H1 (cell line): Measurements from ENCODE around the gene ADAM30. TPM values are rescaled to one million over a fixed set of nuclear protein-coding genes. Genes with fewer than 3 reads are reported as not detected.

Source experiments
- KDM4A ChIP-seq: IDR thresholded peaks from one replicate; pipeline ENCODE4 v1.7.1; 2012; ENCODE audit warnings: low read depth, mild to moderate bottlenecking, moderate library complexity, low read length, inconsistent platforms; ENCODE audit not compliant: severe bottlenecking
- RAD21 ChIP-seq, 2 experiments: IDR thresholded peaks in 1 of 2; conservative IDR thresholded peaks in 1 of 2; 2 replicates each; pipeline ENCODE4 v1.6.1; 2011; ENCODE audit warnings: low read depth in 2 of 2, low read length in 2 of 2, improper control_type of control experiment in 1 of 2, inconsistent platforms in 1 of 2, mild to moderate bottlenecking in 1 of 2, moderate library complexity in 1 of 2
- RBBP5 ChIP-seq: IDR thresholded peaks from 2 replicates; pipeline ENCODE4 v1.7.1; 2012; ENCODE audit warnings: low read depth, mild to moderate bottlenecking, inconsistent platforms, low read length, moderate library complexity, borderline replicate concordance
- RFX5 ChIP-seq: IDR thresholded peaks from 2 replicates; pipeline ENCODE4 v1.6.1; 2011; ENCODE audit warnings: low read depth, low read length, improper control_type of control experiment, borderline replicate concordance
- SIN3A ChIP-seq, 2 experiments: IDR thresholded peaks in 1 of 2; conservative IDR thresholded peaks in 1 of 2; 2 replicates each; pipeline ENCODE4 v1.6.1; 2011 to 2012; ENCODE audit warnings: low read length in 2 of 2, improper control_type of control experiment in 1 of 2, low read depth in 1 of 2, mild to moderate bottlenecking in 1 of 2
- SIRT6 ChIP-seq: IDR thresholded peaks from one replicate; pipeline ENCODE4 v1.7.1; 2012; ENCODE audit warnings: low read length, inconsistent platforms
- ZNF274 ChIP-seq: IDR thresholded peaks from 2 replicates; pipeline ENCODE4 v1.7.0; 2012; ENCODE audit warnings: low read length, borderline replicate concordance; ENCODE audit errors: extremely low read depth
- polyA plus RNA-seq, 7 experiments: library from polyadenylated mRNA; depleted of rRNA in 3 of 7; stranded (reverse) in 5 of 7; unstranded in 2 of 7; fragments of >200 nt in 5 of 7; fragments of 200-250 nt in 2 of 7; gene quantifications; 1 replicate in 5 of 7; 2 replicates in 1 of 7; 4 replicates in 1 of 7; pipeline versions ENCODE4 v1.2.1 to v1.2.3, GENCODE V29; 2011 to 2013; ENCODE audit warnings: missing spikeins in 2 of 7, mixed read lengths in 2 of 7
- total RNA-seq: library from RNA; stranded (reverse); fragmentation: NEBNext Ultra II Directional; extraction: Animal tissue kit (Norgen Biotek cat#: 25700); gene quantifications from 2 replicates; pipeline ENCODE4 v1.2.1, GENCODE V29; 2021
- TF ChIP-seq, protein P1 (sequence below): fragments of 300-600 bp; sonication (generic); IDR thresholded peaks from 2 replicates; pipeline ENCODE4 v1.7.1; 2012; ENCODE audit warnings: low read length, moderate library complexity, mild to moderate bottlenecking, inconsistent platforms; ENCODE audit not compliant: insufficient replicate concordance
- TF ChIP-seq, protein P2 (sequence below): IDR thresholded peaks from 2 replicates; pipeline ENCODE4 v1.6.1; 2012; ENCODE audit warnings: inconsistent platforms
- TF ChIP-seq, protein P3 (sequence below): IDR thresholded peaks from 2 replicates; pipeline ENCODE4 v1.6.1; 2011; ENCODE audit warnings: low read depth, mild to moderate bottlenecking, low read length; ENCODE audit not compliant: insufficient read depth

Gene ADAM30
- total and polyA plus RNA-seq, 2 of the 8 experiments (the other 6 are each of a cell fraction or from before 2014, with no cell fraction given), result not detected

DNA sequence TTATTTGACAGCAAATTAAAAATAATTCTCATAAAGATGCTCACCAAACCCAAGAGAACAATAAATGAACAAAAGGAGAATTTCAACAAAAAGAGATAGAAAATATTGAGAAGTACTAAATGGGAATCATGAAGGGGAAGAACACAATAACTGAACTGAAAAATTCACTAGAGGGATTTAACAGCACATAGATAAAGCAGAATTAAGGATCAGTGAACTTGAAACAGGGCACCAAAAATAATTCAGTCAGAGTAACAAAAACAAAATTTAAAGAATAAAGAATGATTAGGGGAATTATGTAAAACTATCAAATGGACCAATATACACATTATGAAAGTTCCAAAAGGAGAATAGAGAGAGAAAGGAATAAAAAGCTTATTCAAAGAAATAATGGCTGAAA, 7.8 kb downstream of the ADAM30 start (continued):
- TF ChIP-seq, protein P1, sequence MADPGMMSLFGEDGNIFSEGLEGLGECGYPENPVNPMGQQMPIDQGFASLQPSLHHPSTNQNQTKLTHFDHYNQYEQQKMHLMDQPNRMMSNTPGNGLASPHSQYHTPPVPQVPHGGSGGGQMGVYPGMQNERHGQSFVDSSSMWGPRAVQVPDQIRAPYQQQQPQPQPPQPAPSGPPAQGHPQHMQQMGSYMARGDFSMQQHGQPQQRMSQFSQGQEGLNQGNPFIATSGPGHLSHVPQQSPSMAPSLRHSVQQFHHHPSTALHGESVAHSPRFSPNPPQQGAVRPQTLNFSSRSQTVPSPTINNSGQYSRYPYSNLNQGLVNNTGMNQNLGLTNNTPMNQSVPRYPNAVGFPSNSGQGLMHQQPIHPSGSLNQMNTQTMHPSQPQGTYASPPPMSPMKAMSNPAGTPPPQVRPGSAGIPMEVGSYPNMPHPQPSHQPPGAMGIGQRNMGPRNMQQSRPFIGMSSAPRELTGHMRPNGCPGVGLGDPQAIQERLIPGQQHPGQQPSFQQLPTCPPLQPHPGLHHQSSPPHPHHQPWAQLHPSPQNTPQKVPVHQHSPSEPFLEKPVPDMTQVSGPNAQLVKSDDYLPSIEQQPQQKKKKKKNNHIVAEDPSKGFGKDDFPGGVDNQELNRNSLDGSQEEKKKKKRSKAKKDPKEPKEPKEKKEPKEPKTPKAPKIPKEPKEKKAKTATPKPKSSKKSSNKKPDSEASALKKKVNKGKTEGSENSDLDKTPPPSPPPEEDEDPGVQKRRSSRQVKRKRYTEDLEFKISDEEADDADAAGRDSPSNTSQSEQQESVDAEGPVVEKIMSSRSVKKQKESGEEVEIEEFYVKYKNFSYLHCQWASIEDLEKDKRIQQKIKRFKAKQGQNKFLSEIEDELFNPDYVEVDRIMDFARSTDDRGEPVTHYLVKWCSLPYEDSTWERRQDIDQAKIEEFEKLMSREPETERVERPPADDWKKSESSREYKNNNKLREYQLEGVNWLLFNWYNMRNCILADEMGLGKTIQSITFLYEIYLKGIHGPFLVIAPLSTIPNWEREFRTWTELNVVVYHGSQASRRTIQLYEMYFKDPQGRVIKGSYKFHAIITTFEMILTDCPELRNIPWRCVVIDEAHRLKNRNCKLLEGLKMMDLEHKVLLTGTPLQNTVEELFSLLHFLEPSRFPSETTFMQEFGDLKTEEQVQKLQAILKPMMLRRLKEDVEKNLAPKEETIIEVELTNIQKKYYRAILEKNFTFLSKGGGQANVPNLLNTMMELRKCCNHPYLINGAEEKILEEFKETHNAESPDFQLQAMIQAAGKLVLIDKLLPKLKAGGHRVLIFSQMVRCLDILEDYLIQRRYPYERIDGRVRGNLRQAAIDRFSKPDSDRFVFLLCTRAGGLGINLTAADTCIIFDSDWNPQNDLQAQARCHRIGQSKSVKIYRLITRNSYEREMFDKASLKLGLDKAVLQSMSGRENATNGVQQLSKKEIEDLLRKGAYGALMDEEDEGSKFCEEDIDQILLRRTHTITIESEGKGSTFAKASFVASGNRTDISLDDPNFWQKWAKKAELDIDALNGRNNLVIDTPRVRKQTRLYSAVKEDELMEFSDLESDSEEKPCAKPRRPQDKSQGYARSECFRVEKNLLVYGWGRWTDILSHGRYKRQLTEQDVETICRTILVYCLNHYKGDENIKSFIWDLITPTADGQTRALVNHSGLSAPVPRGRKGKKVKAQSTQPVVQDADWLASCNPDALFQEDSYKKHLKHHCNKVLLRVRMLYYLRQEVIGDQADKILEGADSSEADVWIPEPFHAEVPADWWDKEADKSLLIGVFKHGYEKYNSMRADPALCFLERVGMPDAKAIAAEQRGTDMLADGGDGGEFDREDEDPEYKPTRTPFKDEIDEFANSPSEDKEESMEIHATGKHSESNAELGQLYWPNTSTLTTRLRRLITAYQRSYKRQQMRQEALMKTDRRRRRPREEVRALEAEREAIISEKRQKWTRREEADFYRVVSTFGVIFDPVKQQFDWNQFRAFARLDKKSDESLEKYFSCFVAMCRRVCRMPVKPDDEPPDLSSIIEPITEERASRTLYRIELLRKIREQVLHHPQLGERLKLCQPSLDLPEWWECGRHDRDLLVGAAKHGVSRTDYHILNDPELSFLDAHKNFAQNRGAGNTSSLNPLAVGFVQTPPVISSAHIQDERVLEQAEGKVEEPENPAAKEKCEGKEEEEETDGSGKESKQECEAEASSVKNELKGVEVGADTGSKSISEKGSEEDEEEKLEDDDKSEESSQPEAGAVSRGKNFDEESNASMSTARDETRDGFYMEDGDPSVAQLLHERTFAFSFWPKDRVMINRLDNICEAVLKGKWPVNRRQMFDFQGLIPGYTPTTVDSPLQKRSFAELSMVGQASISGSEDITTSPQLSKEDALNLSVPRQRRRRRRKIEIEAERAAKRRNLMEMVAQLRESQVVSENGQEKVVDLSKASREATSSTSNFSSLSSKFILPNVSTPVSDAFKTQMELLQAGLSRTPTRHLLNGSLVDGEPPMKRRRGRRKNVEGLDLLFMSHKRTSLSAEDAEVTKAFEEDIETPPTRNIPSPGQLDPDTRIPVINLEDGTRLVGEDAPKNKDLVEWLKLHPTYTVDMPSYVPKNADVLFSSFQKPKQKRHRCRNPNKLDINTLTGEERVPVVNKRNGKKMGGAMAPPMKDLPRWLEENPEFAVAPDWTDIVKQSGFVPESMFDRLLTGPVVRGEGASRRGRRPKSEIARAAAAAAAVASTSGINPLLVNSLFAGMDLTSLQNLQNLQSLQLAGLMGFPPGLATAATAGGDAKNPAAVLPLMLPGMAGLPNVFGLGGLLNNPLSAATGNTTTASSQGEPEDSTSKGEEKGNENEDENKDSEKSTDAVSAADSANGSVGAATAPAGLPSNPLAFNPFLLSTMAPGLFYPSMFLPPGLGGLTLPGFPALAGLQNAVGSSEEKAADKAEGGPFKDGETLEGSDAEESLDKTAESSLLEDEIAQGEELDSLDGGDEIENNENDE, result no peak
- TF ChIP-seq SIN3A (conservative IDR thresholded peaks at IDR 0.05 in 1 of 2, IDR thresholded peaks at IDR 0.05 in 1 of 2; ENCODE audit: low read depth in 1 of 2, low read length in 2 of 2) (no peak), SIRT6 (no peak), ZNF274 (no peak), KDM4A (no peak), RBBP5 (no peak), RFX5 (no peak), RAD21 (IDR thresholded peaks at IDR 0.05 in 1 of 2, conservative IDR thresholded peaks at IDR 0.05 in 1 of 2; ENCODE audit: low read depth in 2 of 2, low read length in 2 of 2) (no peak)
- TF ChIP-seq, protein P2, sequence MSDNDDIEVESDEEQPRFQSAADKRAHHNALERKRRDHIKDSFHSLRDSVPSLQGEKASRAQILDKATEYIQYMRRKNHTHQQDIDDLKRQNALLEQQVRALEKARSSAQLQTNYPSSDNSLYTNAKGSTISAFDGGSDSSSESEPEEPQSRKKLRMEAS, result no peak
- TF ChIP-seq, protein P3, sequence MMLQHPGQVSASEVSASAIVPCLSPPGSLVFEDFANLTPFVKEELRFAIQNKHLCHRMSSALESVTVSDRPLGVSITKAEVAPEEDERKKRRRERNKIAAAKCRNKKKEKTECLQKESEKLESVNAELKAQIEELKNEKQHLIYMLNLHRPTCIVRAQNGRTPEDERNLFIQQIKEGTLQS, result no peak
